OCI-LY3 (cell line): ENCODE measurements around the gene CHST11.

Experiments
- H2AFZ ChIP-seq: fragments of 200-600, 300-600 bp; shearing (Covaris generic); 2 replicates; pipeline ENCODE4 v1.6.0; 2014; ENCODE audit warnings: antibody characterized with exemption, low read depth, low read length
- H3K27ac ChIP-seq: fragments of 200-600, 300-600 bp; sonication (generic); 2 replicates; pipeline ENCODE4 v1.5.1; 2014; ENCODE audit warnings: mild to moderate bottlenecking, low read length, moderate library complexity, mixed read lengths
- H3K27me3 ChIP-seq: fragments of 200-600, 300-600 bp; sonication (generic); 2 replicates; pipeline ENCODE4 v1.6.1; 2014; ENCODE audit warnings: low read depth, low read length, mixed read lengths
- H3K36me3 ChIP-seq: fragments of 200-600, 300-600 bp; sonication (generic); replicated peaks from 2 replicates; pipeline ENCODE3; 2014; ENCODE audit warnings: low read depth, low read length, mixed read lengths
- H3K4me1 ChIP-seq: fragments of 300-600, 200-600 bp; sonication (generic); 2 replicates; pipeline ENCODE4 v1.6.1; 2014; ENCODE audit warnings: low read length, mixed read lengths
- H3K4me2 ChIP-seq: fragments of 200-600, 300-600 bp; sonication (generic); 2 replicates; pipeline ENCODE4 v1.6.1; 2014; ENCODE audit warnings: low read length, mixed read lengths
- H3K4me3 ChIP-seq: fragments of 300-600, 200-600 bp; sonication (generic); 2 replicates; pipeline ENCODE4 v1.5.1; 2014; ENCODE audit warnings: antibody characterized with exemption, mild to moderate bottlenecking, low read length, moderate library complexity
- H3K79me2 ChIP-seq: fragments of 300-600, 200-600 bp; shearing (Covaris generic); 2 replicates; pipeline ENCODE4 v1.6.1; 2014; ENCODE audit warnings: mild to moderate bottlenecking, low read length, mixed read lengths
- H3K9ac ChIP-seq: fragments of 300-600, 200-600 bp; shearing (Covaris generic); 2 replicates; pipeline ENCODE4 v1.6.0; 2014; ENCODE audit warnings: mild to moderate bottlenecking, low read length, moderate library complexity
- H3K9me3 ChIP-seq: fragments of 200-600, 300-600 bp; shearing (Covaris generic); 2 replicates; pipeline ENCODE4 v1.6.1; 2014; ENCODE audit warnings: low read length, mixed read lengths; ENCODE audit not compliant: insufficient read depth
- H4K20me1 ChIP-seq: fragments of 200-600, 300-600 bp; sonication (generic); 2 replicates; pipeline ENCODE4 v1.6.1; 2016; ENCODE audit warnings: low read length, mixed read lengths; ENCODE audit not compliant: insufficient read depth
- CTCF ChIP-seq: fragments of 200-600, 300-600 bp; sonication (generic); IDR thresholded peaks from 2 replicates; pipeline ENCODE4 v1.5.1; 2014; ENCODE audit warnings: antibody characterized with exemption, low read length, low read depth
- EZH2phosphoT487 ChIP-seq: fragments of 200-600 bp; shearing (Covaris generic); IDR thresholded peaks from 2 replicates; pipeline ENCODE4 v1.6.1; 2018; ENCODE audit warnings: antibody characterized with exemption, mixed run types, low read depth

The CHST11 gene

DNA sequence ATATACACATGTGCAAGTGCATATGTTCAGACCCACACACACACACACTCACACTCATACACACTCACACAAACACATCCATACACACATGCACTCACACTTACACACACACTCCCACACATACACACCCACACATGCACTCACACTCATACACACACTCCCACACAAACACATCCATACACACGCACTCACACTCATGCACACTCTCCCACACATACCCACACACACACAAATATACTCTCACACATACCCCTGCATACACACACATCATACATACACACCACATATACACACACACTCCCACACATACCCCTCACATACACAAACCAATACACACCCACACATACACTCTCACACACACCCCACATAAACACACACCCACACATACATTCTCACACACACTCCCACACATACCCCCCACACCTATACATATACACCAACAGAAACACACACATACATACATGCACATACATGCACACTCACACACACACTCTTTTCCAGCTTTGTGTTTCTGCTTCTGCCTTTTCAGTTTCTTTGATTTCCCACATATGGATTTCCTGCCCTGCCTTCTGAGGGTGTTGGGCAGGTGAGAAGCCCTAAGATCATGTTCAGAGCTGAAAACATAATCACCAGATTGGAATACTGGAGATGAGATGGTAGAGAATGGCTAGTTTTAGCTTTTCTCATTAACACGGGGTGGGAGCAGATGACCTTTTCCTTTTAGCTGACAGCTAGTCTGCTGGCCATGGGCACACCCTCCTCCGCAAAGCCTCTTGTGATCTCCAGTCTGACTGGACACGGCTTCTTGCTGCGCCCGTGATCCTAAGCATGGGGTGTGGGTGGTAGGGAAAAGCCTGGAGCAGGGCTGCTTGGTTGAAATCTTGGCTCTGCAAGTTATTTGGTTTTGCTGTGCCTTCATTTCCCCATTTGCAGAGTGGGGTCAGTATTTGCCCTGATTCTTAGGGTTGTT, 214.0 kb downstream of the CHST11 start:
- no peaks in the 10 kb centered on the region for H3K79me2 ChIP-seq
- H3K9me3 ChIP-seq: no peaks in the 10 kb centered on the region
- no peaks in the 10 kb centered on the region for H3K27me3 ChIP-seq
- no peaks in the 10 kb centered on the region for H4K20me1 ChIP-seq
- TF ChIP-seq EZH2phosphoT487: no peak
- no peak for TF ChIP-seq CTCF
- peak overlapping the region; percentile 65 for H3K4me3 ChIP-seq
- H3K9ac ChIP-seq: peak overlapping the region; percentile 79
- peak overlapping the region; percentile 89 for H3K4me2 ChIP-seq
- peaks cover 55% of the 10 kb centered on the region for H3K4me1 ChIP-seq
- peak overlapping the region; percentile 94 for H3K27ac ChIP-seq
- no peaks in the 10 kb centered on the region for H3K36me3 ChIP-seq
- peak overlapping the region; percentile 65 for H2AFZ ChIP-seq

GRCh38 chr12:104671409-104672095, 214.8 kb downstream of the CHST11 start:
- Histone ChIP-seq H3K9ac (peak overlapping the region; percentile 79), H3K4me3 (peak overlapping the region; percentile 65), H3K27ac (peak overlapping the region; percentile 94), H3K27me3 (no peaks in the 10 kb centered on the region), H3K4me1 (peaks cover 63% of the 10 kb centered on the region), H3K36me3 (no peaks in the 10 kb centered on the region), H4K20me1 (no peaks in the 10 kb centered on the region), H3K4me2 (peak overlapping the region; percentile 89), H2AFZ (peak overlapping the region; percentile 65), H3K9me3 (no peaks in the 10 kb centered on the region), H3K79me2 (no peaks in the 10 kb centered on the region)
- TF ChIP-seq EZH2phosphoT487 (no peak), CTCF (no peak)

GRCh38 chr12:104672096-104672445, 215.3 kb downstream of the CHST11 start:
- H3K27me3 ChIP-seq: no peaks in the 10 kb centered on the region
- no peaks in the 10 kb centered on the region for H3K36me3 ChIP-seq
- peak overlapping the region; percentile 2; the same call in 1 of the 2 replicates for H2AFZ ChIP-seq
- H3K27ac ChIP-seq: peak overlapping the region; percentile 94
- H3K4me1 ChIP-seq: peaks cover 68% of the 10 kb centered on the region
- no peak for TF ChIP-seq CTCF
- no peak for TF ChIP-seq EZH2phosphoT487
- no peaks in the 10 kb centered on the region for H3K9me3 ChIP-seq
- no peaks in the 10 kb centered on the region for H3K79me2 ChIP-seq
- peak overlapping the region; percentile 89 for H3K4me2 ChIP-seq
- peak overlapping the region; percentile 79 for H3K9ac ChIP-seq
- H3K4me3 ChIP-seq: peak overlapping the region; percentile 65
- H4K20me1 ChIP-seq: no peaks in the 10 kb centered on the region
